ENCODE measurements around the gene CNPY3.
A peak's percentile ranks its signal among the peaks of the same experiment; 100 is the strongest.
"Not testable (repeated sequence)": the region's sequence is repeated elsewhere in the genome, so short reads cannot be mapped to it uniquely, and the experiment has no call there.

The CNPY3 gene

GRCh38 chr6:42915732-42916131 is 13.5 kb upstream of the CNPY3 start, which contains the start of gene PTCRA:
Gene PTCRA, plus strand, starts transcription at chr6:42916053. Its CDS starts 17 bp downstream, at chr6:42916070.
- DNase-seq (ENCODE audit: low read depth in 2 of 2): no peak

GRCh38 chr6:42916288-42916687 is 13.0 kb upstream of the CNPY3 start:
- DNase-seq (ENCODE audit: low read depth in 2 of 2): no peak

- DNase-seq (ENCODE audit: low read depth in 2 of 2): no peak
Measured at GRCh38 chr6:42921801-42922200, 7.5 kb upstream of the CNPY3 start.

GRCh38 chr6:42923666-42924065 is 5.6 kb upstream of the CNPY3 start:
- no peak for DNase-seq (ENCODE audit: low read depth in 2 of 2)

- DNase-seq (ENCODE audit: low read depth in 2 of 2): no peak
Measured at GRCh38 chr6:42925248-42925857, 3.9 kb upstream of the CNPY3 start.

- peak; percentile 17 to 36 for DNase-seq (ENCODE audit: low read depth in 2 of 2)
Measured at GRCh38 chr6:42929821-42930360, 611 bp downstream of the CNPY3 start.

GRCh38 chr6:42932412-42932811 is 3.1 kb downstream of the CNPY3 start:
- DNase-seq (ENCODE audit: low read depth in 2 of 2): no peak

- DNase-seq (ENCODE audit: low read depth in 2 of 2): no peak
Measured at GRCh38 chr6:42933205-42933604, 3.9 kb downstream of the CNPY3 start.

GRCh38 chr6:42935322-42935721 is 6.0 kb downstream of the CNPY3 start:
- no peak for DNase-seq (ENCODE audit: low read depth in 2 of 2)

- no peak for DNase-seq (ENCODE audit: low read depth in 2 of 2)
Measured at GRCh38 chr6:42936398-42936797, 7.1 kb downstream of the CNPY3 start.

- no peak for DNase-seq (ENCODE audit: low read depth in 2 of 2)
Measured at GRCh38 chr6:42937548-42938427, 8.5 kb downstream of the CNPY3 start.

- DNase-seq (ENCODE audit: low read depth in 2 of 2): no peak
Measured at GRCh38 chr6:42938428-42938796, 9.1 kb downstream of the CNPY3 start.

- DNase-seq (ENCODE audit: low read depth in 2 of 2): no peak
Measured at GRCh38 chr6:42938987-42939809, 9.9 kb downstream of the CNPY3 start.

- no peak for DNase-seq (ENCODE audit: low read depth in 2 of 2)
Measured at GRCh38 chr6:42939810-42940167, 10.5 kb downstream of the CNPY3 start.

- DNase-seq (ENCODE audit: low read depth in 2 of 2): no peak
Measured at GRCh38 chr6:42940493-42941045, 11.3 kb downstream of the CNPY3 start.

GRCh38 chr6:42941356-42941755 is 12.1 kb downstream of the CNPY3 start:
- not testable (repeated sequence) for DNase-seq (ENCODE audit: low read depth in 2 of 2)

GRCh38 chr6:42942444-42942843 is 13.2 kb downstream of the CNPY3 start:
- DNase-seq (ENCODE audit: low read depth in 2 of 2): no peak

GRCh38 chr6:42947950-42948349 is 18.7 kb downstream of the CNPY3 start:
- no peak for DNase-seq (ENCODE audit: low read depth in 2 of 2)

- no peak for DNase-seq (ENCODE audit: low read depth in 2 of 2)
Measured at GRCh38 chr6:42952389-42952788, 23.1 kb downstream of the CNPY3 start.

- not testable (repeated sequence) for DNase-seq (ENCODE audit: low read depth in 2 of 2)
Measured at GRCh38 chr6:42954405-42954804, 25.1 kb downstream of the CNPY3 start.

- no peak for DNase-seq (ENCODE audit: low read depth in 2 of 2)
Measured at GRCh38 chr6:42958125-42958524, 28.8 kb downstream of the CNPY3 start.

GRCh38 chr6:42959917-42960242 is 30.6 kb downstream of the CNPY3 start:
- no peak for DNase-seq (ENCODE audit: low read depth in 2 of 2)
